ENCODE data around the gene ATPAF2.
A peak's percentile ranks its signal among the peaks of the same experiment; 100 is the strongest.

ATPAF2 gene

GRCh38 chr17:18038149-18038850, 668 bp downstream of the ATPAF2 start:
- H3K9me3 ChIP-seq (ENCODE audit: insufficient read depth, low read length): no peaks in the 10 kb centered on the region
- peaks cover 15% of the 10 kb centered on the region; the same call in 1 of the 2 replicates for H3F3A ChIP-seq (ENCODE audit: insufficient read depth)
- TF ChIP-seq CTCF (IDR thresholded peaks at IDR 0.05; ENCODE audit: insufficient read depth, low read length, poor library complexity, severe bottlenecking): no peak
- H3K27me3 ChIP-seq (ENCODE audit: low read length): no peaks in the 10 kb centered on the region
- peaks cover 59% of the 10 kb centered on the region for H3K79me2 ChIP-seq (ENCODE audit: insufficient read depth, low read length)
- H4K20me1 ChIP-seq (ENCODE audit: low read depth, low read length): no peaks in the 10 kb centered on the region
- H3K4me2 ChIP-seq (ENCODE audit: low read depth, low read length, poor library complexity, severe bottlenecking): peak overlapping the region; percentile 83
- no peaks in the 10 kb centered on the region for H3K9me2 ChIP-seq (replicated peaks; ENCODE audit: insufficient read depth, low read length)
- H3K9ac ChIP-seq (ENCODE audit: low read length): peak overlapping the region; percentile 72
- H3K27ac ChIP-seq (ENCODE audit: low read depth, low read length): peak overlapping the region; percentile 47
- H2AFZ ChIP-seq (ENCODE audit: low read depth, low read length, severe bottlenecking): peak overlapping the region; percentile 30
- H3K36me3 ChIP-seq (ENCODE audit: low read length): no peaks in the 10 kb centered on the region
- H3K4me3 ChIP-seq (ENCODE audit: insufficient read depth, low read length, poor library complexity, severe bottlenecking): peak overlapping the region; percentile 81

- Histone ChIP-seq H3K9me3 (ENCODE audit: insufficient read depth, low read length) (no peaks in the 10 kb centered on the region), H3K36me3 (ENCODE audit: low read length) (no peaks in the 10 kb centered on the region), H3K4me2 (ENCODE audit: low read depth, low read length, poor library complexity, severe bottlenecking) (peak overlapping the region; percentile 83), H3K27ac (ENCODE audit: low read depth, low read length) (peak overlapping the region; percentile 47), H3K4me3 (ENCODE audit: insufficient read depth, low read length, poor library complexity, severe bottlenecking) (peak overlapping the region; percentile 81), H3K9me2 (replicated peaks; ENCODE audit: insufficient read depth, low read length) (no peaks in the 10 kb centered on the region), H2AFZ (ENCODE audit: low read depth, low read length, severe bottlenecking) (no peak overlapping the region), H3F3A (ENCODE audit: insufficient read depth) (peaks cover 15% of the 10 kb centered on the region; the same call in 1 of the 2 replicates), H3K79me2 (ENCODE audit: insufficient read depth, low read length) (peaks cover 64% of the 10 kb centered on the region), H4K20me1 (ENCODE audit: low read depth, low read length) (no peaks in the 10 kb centered on the region), H3K27me3 (ENCODE audit: low read length) (no peaks in the 10 kb centered on the region), H3K9ac (ENCODE audit: low read length) (peak overlapping the region; percentile 72)
- no peak for TF ChIP-seq EZH2phosphoT487 (conservative IDR thresholded peaks at IDR 0.05; ENCODE audit: low read length)
- TF ChIP-seq CTCF (IDR thresholded peaks at IDR 0.05; ENCODE audit: insufficient read depth, low read length, poor library complexity, severe bottlenecking): no peak
These were observed 1.5 kb downstream of the ATPAF2 start for GRCh38 chr17:18037486-18037885.

GRCh38 chr17:18035704-18036103, 3.3 kb downstream of the ATPAF2 start:
- H2AFZ ChIP-seq (ENCODE audit: low read depth, low read length, severe bottlenecking): no peak overlapping the region
- H3K9me3 ChIP-seq (ENCODE audit: insufficient read depth, low read length): no peaks in the 10 kb centered on the region
- H3K27ac ChIP-seq (ENCODE audit: low read depth, low read length): no peak overlapping the region
- no peaks in the 10 kb centered on the region for H4K20me1 ChIP-seq (ENCODE audit: low read depth, low read length)
- peaks cover 71% of the 10 kb centered on the region for H3K79me2 ChIP-seq (ENCODE audit: insufficient read depth, low read length)
- H3K27me3 ChIP-seq (ENCODE audit: low read length): no peaks in the 10 kb centered on the region
- no peak overlapping the region for H3K4me2 ChIP-seq (ENCODE audit: low read depth, low read length, poor library complexity, severe bottlenecking)
- no peak overlapping the region for H3K9ac ChIP-seq (ENCODE audit: low read length)
- peaks cover 15% of the 10 kb centered on the region; the same call in 1 of the 2 replicates for H3F3A ChIP-seq (ENCODE audit: insufficient read depth)
- TF ChIP-seq CTCF (IDR thresholded peaks at IDR 0.05; ENCODE audit: insufficient read depth, low read length, poor library complexity, severe bottlenecking): no peak
- TF ChIP-seq EZH2phosphoT487 (conservative IDR thresholded peaks at IDR 0.05; ENCODE audit: low read length): no peak
- H3K36me3 ChIP-seq (ENCODE audit: low read length): no peaks in the 10 kb centered on the region
- no peaks in the 10 kb centered on the region for H3K9me2 ChIP-seq (replicated peaks; ENCODE audit: insufficient read depth, low read length)
- no peak overlapping the region for H3K4me3 ChIP-seq (ENCODE audit: insufficient read depth, low read length, poor library complexity, severe bottlenecking)
